LNCAP (cell line): Measurements from ENCODE around the gene BANK1.

Experiments
- CTCF ChIP-seq: fragments of 450-650 bp; IDR thresholded peaks from 2 replicates; pipeline ENCODE4 v1.5.1; 2017; ENCODE audit warnings: mild to moderate bottlenecking

The BANK1 gene

GRCh38 chr4:102036016-102036415 lies 245.5 kb downstream of the BANK1 start:
- TF ChIP-seq CTCF, result no peak

GRCh38 chr4:102036619-102037376 lies 246.3 kb downstream of the BANK1 start:
- TF ChIP-seq CTCF, result no peak

GRCh38 chr4:102037566-102037965 lies 247.0 kb downstream of the BANK1 start:
- no peak for TF ChIP-seq CTCF

GRCh38 chr4:102042871-102043802 lies 252.6 kb downstream of the BANK1 start:
- no peak for TF ChIP-seq CTCF

- TF ChIP-seq CTCF, result no peak
Observed at GRCh38 chr4:102047616-102048015, 257.1 kb downstream of the BANK1 start.

- no peak for TF ChIP-seq CTCF
Observed at GRCh38 chr4:102055805-102056204, 265.3 kb downstream of the BANK1 start.

- TF ChIP-seq CTCF, result no peak
Observed at GRCh38 chr4:102057122-102057521, 266.6 kb downstream of the BANK1 start.
